ENCODE results near the gene UCKL1.

UCKL1 gene

DNA sequence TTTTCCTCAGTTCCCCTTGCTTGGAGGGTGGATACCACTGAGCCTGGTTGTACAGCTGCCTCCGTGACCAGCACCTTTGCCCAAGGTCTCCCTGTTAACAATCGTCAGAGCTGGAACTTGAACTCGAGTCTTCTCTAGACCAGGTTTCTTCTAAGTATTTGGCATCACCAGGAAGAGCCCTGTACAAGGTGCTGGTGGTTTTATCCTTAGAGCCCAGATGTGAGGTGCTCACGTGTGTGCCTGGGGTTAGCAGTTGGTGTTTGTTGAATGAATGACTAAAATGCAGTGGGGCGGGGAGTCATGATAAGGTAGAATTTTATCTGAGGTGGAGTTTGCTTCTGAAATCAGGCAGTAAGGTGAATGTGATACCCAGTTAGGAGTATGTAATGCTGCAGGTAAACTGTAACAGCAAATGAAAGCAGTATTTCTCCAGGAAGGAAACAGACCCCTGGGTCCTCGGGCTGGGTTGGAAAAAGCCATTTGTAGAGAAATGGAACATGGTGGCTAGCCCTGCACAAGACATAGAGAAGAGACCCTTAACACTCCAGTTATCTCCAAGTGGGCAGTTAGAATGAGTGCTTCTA, 58.1 kb downstream of the UCKL1 start:
- H3K4me1 ChIP-seq (ENCODE audit: insufficient read depth, low read length, poor library complexity, severe bottlenecking): peaks cover 29% of the 10 kb centered on the region
- H4K20me1 ChIP-seq (ENCODE audit: insufficient read depth, low read length, poor library complexity, severe bottlenecking): peaks cover 49% of the 10 kb centered on the region
- peak overlapping the region; percentile 90 for H3K4me2 ChIP-seq (ENCODE audit: low read depth, low read length, poor library complexity, severe bottlenecking)
- H3K36me3 ChIP-seq (ENCODE audit: insufficient read depth, low read length): no peaks in the 10 kb centered on the region
- TF ChIP-seq, protein P1, sequence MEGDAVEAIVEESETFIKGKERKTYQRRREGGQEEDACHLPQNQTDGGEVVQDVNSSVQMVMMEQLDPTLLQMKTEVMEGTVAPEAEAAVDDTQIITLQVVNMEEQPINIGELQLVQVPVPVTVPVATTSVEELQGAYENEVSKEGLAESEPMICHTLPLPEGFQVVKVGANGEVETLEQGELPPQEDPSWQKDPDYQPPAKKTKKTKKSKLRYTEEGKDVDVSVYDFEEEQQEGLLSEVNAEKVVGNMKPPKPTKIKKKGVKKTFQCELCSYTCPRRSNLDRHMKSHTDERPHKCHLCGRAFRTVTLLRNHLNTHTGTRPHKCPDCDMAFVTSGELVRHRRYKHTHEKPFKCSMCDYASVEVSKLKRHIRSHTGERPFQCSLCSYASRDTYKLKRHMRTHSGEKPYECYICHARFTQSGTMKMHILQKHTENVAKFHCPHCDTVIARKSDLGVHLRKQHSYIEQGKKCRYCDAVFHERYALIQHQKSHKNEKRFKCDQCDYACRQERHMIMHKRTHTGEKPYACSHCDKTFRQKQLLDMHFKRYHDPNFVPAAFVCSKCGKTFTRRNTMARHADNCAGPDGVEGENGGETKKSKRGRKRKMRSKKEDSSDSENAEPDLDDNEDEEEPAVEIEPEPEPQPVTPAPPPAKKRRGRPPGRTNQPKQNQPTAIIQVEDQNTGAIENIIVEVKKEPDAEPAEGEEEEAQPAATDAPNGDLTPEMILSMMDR (conservative IDR thresholded peaks at IDR 0.05; ENCODE audit: low read length): no peak
- TF ChIP-seq EZH2phosphoT487 (IDR thresholded peaks at IDR 0.05; ENCODE audit: borderline replicate concordance): no peak
- no peak overlapping the region for H3K4me3 ChIP-seq (ENCODE audit: low read length, poor library complexity, severe bottlenecking)
- H3K79me2 ChIP-seq (ENCODE audit: insufficient read depth, low read length): peaks cover 71% of the 10 kb centered on the region
- no peak overlapping the region for H2AFZ ChIP-seq (ENCODE audit: low read length)
- peaks cover 12% of the 10 kb centered on the region; the same call in 1 of the 2 replicates for H3F3A ChIP-seq (ENCODE audit: low read depth)
- peak overlapping the region; percentile 6 for H3K9ac ChIP-seq (ENCODE audit: low read depth, low read length, poor library complexity, severe bottlenecking)
- H3K9me3 ChIP-seq (ENCODE audit: insufficient read depth, low read depth, low read length): no peaks in the 10 kb centered on the region
- H3K27me3 ChIP-seq (ENCODE audit: insufficient read depth, low read length, poor library complexity, severe bottlenecking): no peaks in the 10 kb centered on the region
- no peaks in the 10 kb centered on the region for H3K9me2 ChIP-seq (replicated peaks; ENCODE audit: low read depth, low read length)

DNA sequence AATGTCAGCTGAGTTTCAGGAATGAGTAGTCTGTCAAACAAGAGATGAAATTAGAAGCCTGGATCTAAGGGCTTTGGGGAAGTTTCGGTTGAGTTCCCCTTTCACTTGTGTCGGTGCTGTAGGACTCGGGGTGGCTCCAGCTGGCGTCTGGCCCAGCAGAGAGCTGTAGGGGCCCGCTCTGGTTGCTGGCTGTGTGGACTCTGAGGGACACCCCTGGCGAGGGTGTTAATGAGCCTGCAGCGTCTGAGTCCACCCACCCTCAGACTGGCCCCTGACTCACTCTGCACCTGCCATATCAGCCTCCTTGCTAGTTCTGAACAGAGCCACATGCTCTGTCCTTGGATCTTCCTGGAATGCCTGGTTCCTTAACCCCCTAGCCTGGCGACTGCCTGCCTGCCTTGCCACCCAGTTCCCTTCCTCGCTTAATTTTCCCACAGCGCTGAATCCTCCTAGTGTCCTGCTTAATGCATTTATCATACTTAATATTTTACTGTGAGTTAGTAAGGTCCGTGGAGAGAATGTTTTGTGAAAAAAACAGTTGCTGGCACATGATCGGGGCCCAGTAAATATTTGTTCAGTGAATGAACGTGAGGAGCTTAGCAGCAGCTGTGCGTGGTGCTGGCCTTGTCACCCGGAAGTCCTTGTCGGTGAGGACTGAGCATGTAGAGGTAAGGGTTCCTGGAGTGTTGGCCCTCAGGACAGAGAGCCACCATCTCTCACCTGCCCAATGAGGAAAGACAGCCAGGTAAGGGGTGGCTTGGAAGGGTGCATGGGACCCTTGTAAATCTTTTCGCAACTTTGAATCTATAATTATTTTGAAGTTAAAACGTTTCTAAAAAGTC, 59.7 kb downstream of the UCKL1 start:
- peaks cover 12% of the 10 kb centered on the region; the same call in 1 of the 2 replicates for H3F3A ChIP-seq (ENCODE audit: low read depth)
- peaks cover 27% of the 10 kb centered on the region for H3K4me1 ChIP-seq (ENCODE audit: insufficient read depth, low read length, poor library complexity, severe bottlenecking)
- no peaks in the 10 kb centered on the region for H3K9me2 ChIP-seq (replicated peaks; ENCODE audit: low read depth, low read length)
- peak overlapping the region; percentile 90 for H3K4me2 ChIP-seq (ENCODE audit: low read depth, low read length, poor library complexity, severe bottlenecking)
- TF ChIP-seq, protein P1 (conservative IDR thresholded peaks at IDR 0.05; ENCODE audit: low read length): no peak
- no peak for TF ChIP-seq EZH2phosphoT487 (IDR thresholded peaks at IDR 0.05; ENCODE audit: borderline replicate concordance)
- peaks cover 3% of the 10 kb centered on the region; the same call in 1 of the 2 replicates for H3K36me3 ChIP-seq (ENCODE audit: insufficient read depth, low read length)
- H3K27me3 ChIP-seq (ENCODE audit: insufficient read depth, low read length, poor library complexity, severe bottlenecking): no peaks in the 10 kb centered on the region
- H3K4me3 ChIP-seq (ENCODE audit: low read length, poor library complexity, severe bottlenecking): peak overlapping the region; percentile 85
- peaks cover 45% of the 10 kb centered on the region for H4K20me1 ChIP-seq (ENCODE audit: insufficient read depth, low read length, poor library complexity, severe bottlenecking)
- no peaks in the 10 kb centered on the region for H3K9me3 ChIP-seq (ENCODE audit: insufficient read depth, low read depth, low read length)
- H2AFZ ChIP-seq (ENCODE audit: low read length): no peak overlapping the region
- peak overlapping the region; percentile 85 for H3K9ac ChIP-seq (ENCODE audit: low read depth, low read length, poor library complexity, severe bottlenecking)
- H3K79me2 ChIP-seq (ENCODE audit: insufficient read depth, low read length): peaks cover 61% of the 10 kb centered on the region

DNA sequence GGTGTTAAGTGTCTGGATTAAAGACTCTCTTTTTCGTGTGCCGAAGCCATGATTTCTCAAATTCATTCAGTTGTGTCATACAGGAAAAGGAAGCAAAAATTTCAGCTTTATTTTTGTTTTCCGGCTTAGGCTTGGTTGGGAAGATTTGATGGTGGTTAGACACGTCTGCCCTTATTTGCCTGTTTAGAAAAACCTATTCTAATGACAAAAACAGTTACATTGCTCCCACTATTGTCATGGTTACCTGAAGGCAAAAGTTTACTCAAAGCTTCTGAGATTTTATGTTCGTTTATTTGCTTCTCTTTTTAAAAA, 60.3 kb downstream of the UCKL1 start:
- H3K36me3 ChIP-seq (ENCODE audit: insufficient read depth, low read length): peaks cover 7% of the 10 kb centered on the region; the same call in 1 of the 2 replicates
- H3K27me3 ChIP-seq (ENCODE audit: insufficient read depth, low read length, poor library complexity, severe bottlenecking): no peaks in the 10 kb centered on the region
- peaks cover 45% of the 10 kb centered on the region for H4K20me1 ChIP-seq (ENCODE audit: insufficient read depth, low read length, poor library complexity, severe bottlenecking)
- peaks cover 27% of the 10 kb centered on the region for H3K4me1 ChIP-seq (ENCODE audit: insufficient read depth, low read length, poor library complexity, severe bottlenecking)
- H3K4me2 ChIP-seq (ENCODE audit: low read depth, low read length, poor library complexity, severe bottlenecking): peak overlapping the region; percentile 90
- H3K9ac ChIP-seq (ENCODE audit: low read depth, low read length, poor library complexity, severe bottlenecking): peak overlapping the region; percentile 85
- peaks cover 56% of the 10 kb centered on the region for H3K79me2 ChIP-seq (ENCODE audit: insufficient read depth, low read length)
- H3K9me2 ChIP-seq (replicated peaks; ENCODE audit: low read depth, low read length): no peaks in the 10 kb centered on the region
- H3F3A ChIP-seq (ENCODE audit: low read depth): peaks cover 12% of the 10 kb centered on the region; the same call in 1 of the 2 replicates
- no peak overlapping the region for H2AFZ ChIP-seq (ENCODE audit: low read length)
- TF ChIP-seq EZH2phosphoT487 (IDR thresholded peaks at IDR 0.05; ENCODE audit: borderline replicate concordance): no peak
- TF ChIP-seq, protein P1 (conservative IDR thresholded peaks at IDR 0.05; ENCODE audit: low read length): no peak
- H3K9me3 ChIP-seq (ENCODE audit: insufficient read depth, low read depth, low read length): no peaks in the 10 kb centered on the region
- H3K4me3 ChIP-seq (ENCODE audit: low read length, poor library complexity, severe bottlenecking): peak overlapping the region; percentile 85
